GM23338 (cell line): ENCODE measurements around the gene SLC9A9. TPM values are rescaled to one million over a fixed set of nuclear protein-coding genes. Genes with fewer than 3 reads are reported as not detected.

Source experiments
- ATAC-seq: fragments of 200-7000 bp; cut with Tn5 transposase; 3 replicates; pipeline ENCODE4 v1.9.1; 2020
- DNase-seq: peaks from one replicate; pipeline ENCODE4 v3.0.0-alpha.2; 2015; ENCODE audit warnings: low spot score
- H2AFZ ChIP-seq: fragments of 200-600 bp; sonication (generic); 2 replicates; pipeline ENCODE4 v1.8.0; 2016; ENCODE audit warnings: antibody characterized with exemption, mild to moderate bottlenecking, moderate library complexity
- H3F3A ChIP-seq: fragments of 200-600 bp; sonication (generic); replicated peaks from 2 replicates; pipeline ENCODE4 v1.8.0; 2017; ENCODE audit warnings: antibody characterized with exemption, mixed run types, low read depth
- H3K27ac ChIP-seq: fragments of 200-600 bp; sonication (generic); 2 replicates; pipeline ENCODE4 v1.6.1; 2016; ENCODE audit warnings: low read depth
- H3K27me3 ChIP-seq: fragments of 200-600 bp; sonication (generic); 2 replicates; pipeline ENCODE4 v1.8.0; 2016; ENCODE audit warnings: mild to moderate bottlenecking, mixed run types, moderate library complexity; ENCODE audit not compliant: insufficient read depth
- H3K36me3 ChIP-seq: fragments of 200-600 bp; sonication (generic); 2 replicates; pipeline ENCODE4 v1.8.0; 2016; ENCODE audit warnings: mild to moderate bottlenecking; ENCODE audit not compliant: insufficient read depth
- H3K4me1 ChIP-seq: fragments of 200-600 bp; sonication (generic); 2 replicates; pipeline ENCODE4 v1.8.0; 2016; ENCODE audit warnings: mild to moderate bottlenecking, moderate library complexity; ENCODE audit not compliant: insufficient read depth
- H3K4me2 ChIP-seq: fragments of 200-600 bp; sonication (generic); 2 replicates; pipeline ENCODE4 v1.7.1; 2017; ENCODE audit warnings: mixed run types
- H3K4me3 ChIP-seq: fragments of 200-600 bp; sonication (generic); 2 replicates; pipeline ENCODE4 v1.6.1; 2016; ENCODE audit warnings: mixed run types
- H3K79me2 ChIP-seq: fragments of 200-600 bp; sonication (generic); replicated peaks from 2 replicates; pipeline ENCODE4 v1.8.0; 2017; ENCODE audit warnings: mild to moderate bottlenecking; ENCODE audit not compliant: insufficient read depth
- H3K9me2 ChIP-seq: fragments of 200-600 bp; sonication (generic); 2 replicates; pipeline ENCODE4 v1.8.0; 2017; ENCODE audit not compliant: insufficient read depth
- H4K20me1 ChIP-seq: fragments of 200-600 bp; sonication (generic); replicated peaks from 2 replicates; pipeline ENCODE4 v1.8.0; 2017; ENCODE audit warnings: mild to moderate bottlenecking; ENCODE audit not compliant: insufficient read depth
- H3K27ac Mint-ChIP-seq: 2 replicates; pipeline ENCODE4 v1.8.0; 2020; ENCODE audit warnings: inconsistent platforms, mild to moderate bottlenecking, moderate library complexity, mixed read lengths
- H3K27me3 Mint-ChIP-seq: 3 replicates; pipeline ENCODE4 v1.8.0; 2022; ENCODE audit warnings: low read depth, mild to moderate bottlenecking, moderate library complexity, mixed read lengths, inconsistent platforms; ENCODE audit not compliant: insufficient read depth, poor library complexity
- H3K36me3 Mint-ChIP-seq: 3 replicates; pipeline ENCODE4 v1.8.0; 2021; ENCODE audit warnings: low read depth, mild to moderate bottlenecking, inconsistent platforms, moderate library complexity, mixed read lengths
- H3K4me1 Mint-ChIP-seq: 3 replicates; pipeline ENCODE4 v1.8.0; 2020; ENCODE audit warnings: mild to moderate bottlenecking, inconsistent platforms, mixed read lengths
- H3K4me3 Mint-ChIP-seq: 3 replicates; pipeline ENCODE4 v1.8.0; 2021; ENCODE audit warnings: moderate library complexity, mild to moderate bottlenecking, inconsistent platforms, mixed read lengths
- H3K9me3 Mint-ChIP-seq: 3 replicates; pipeline ENCODE4 v1.8.0; 2020; ENCODE audit warnings: moderate library complexity, mild to moderate bottlenecking, inconsistent platforms, mixed read lengths
- EZH2 ChIP-seq: fragments of 200-600 bp; sonication (generic); IDR thresholded peaks from one replicate; pipeline ENCODE4 v1.8.0; 2017; ENCODE audit warnings: antibody characterized with exemption, mild to moderate bottlenecking, low read depth; ENCODE audit not compliant: unreplicated experiment
- NANOG ChIP-seq: IDR thresholded peaks from 2 replicates; pipeline ENCODE4 v1.6.1; 2016; ENCODE audit warnings: antibody characterized with exemption, borderline replicate concordance
- POLR2AphosphoS5 ChIP-seq: IDR thresholded peaks from 2 replicates; pipeline ENCODE4 v1.6.1; 2016; ENCODE audit warnings: antibody characterized with exemption, low read depth
- STAT1 ChIP-seq: IDR thresholded peaks from one replicate; pipeline ENCODE4 v1.6.1; 2016; ENCODE audit warnings: antibody characterized with exemption; ENCODE audit not compliant: unreplicated experiment
- ZNF331 ChIP-seq: fragments of 250-450 bp; sonication (Bioruptor Pico); IDR thresholded peaks from 2 replicates; pipeline ENCODE4 v1.5.0; 2020; ENCODE audit warnings: low read depth, mild to moderate bottlenecking, moderate library complexity
- polyA plus RNA-seq: library from polyadenylated mRNA; unstranded; fragments of >200 nt; fragmentation: Nextera tagmentation; extraction: Ambion mirVana; gene quantifications from 2 replicates; pipeline ENCODE4 v1.2.1, GENCODE V29; 2016
- total RNA-seq: library from RNA; depleted of rRNA; stranded (reverse); fragments of >200 nt; shearing (Covaris generic); gene quantifications from 2 replicates; pipeline ENCODE4 v1.2.3, GENCODE V29; 2014
- TF ChIP-seq, protein P1 (sequence below): fragments of 250-450 bp; sonication (Bioruptor Pico); IDR thresholded peaks from 2 replicates; pipeline ENCODE4 v1.5.0; 2020; ENCODE audit warnings: mild to moderate bottlenecking, moderate library complexity
- TF ChIP-seq, protein P2 (sequence below), 2 experiments: fragments of 200-600 bp in 1 of 2; sonication (generic) in 1 of 2; conservative IDR thresholded peaks; 2 replicates each; pipeline versions ENCODE4 v1.5.1 to v1.6.1; 2016 to 2017; ENCODE audit warnings: antibody characterized with exemption in 2 of 2, low read depth in 2 of 2, mild to moderate bottlenecking in 2 of 2, moderate library complexity in 1 of 2

Gene SLC9A9
- total and polyA plus RNA-seq, 2 experiments from 2014 or later = 1.3 to 1.6 TPM

DNA sequence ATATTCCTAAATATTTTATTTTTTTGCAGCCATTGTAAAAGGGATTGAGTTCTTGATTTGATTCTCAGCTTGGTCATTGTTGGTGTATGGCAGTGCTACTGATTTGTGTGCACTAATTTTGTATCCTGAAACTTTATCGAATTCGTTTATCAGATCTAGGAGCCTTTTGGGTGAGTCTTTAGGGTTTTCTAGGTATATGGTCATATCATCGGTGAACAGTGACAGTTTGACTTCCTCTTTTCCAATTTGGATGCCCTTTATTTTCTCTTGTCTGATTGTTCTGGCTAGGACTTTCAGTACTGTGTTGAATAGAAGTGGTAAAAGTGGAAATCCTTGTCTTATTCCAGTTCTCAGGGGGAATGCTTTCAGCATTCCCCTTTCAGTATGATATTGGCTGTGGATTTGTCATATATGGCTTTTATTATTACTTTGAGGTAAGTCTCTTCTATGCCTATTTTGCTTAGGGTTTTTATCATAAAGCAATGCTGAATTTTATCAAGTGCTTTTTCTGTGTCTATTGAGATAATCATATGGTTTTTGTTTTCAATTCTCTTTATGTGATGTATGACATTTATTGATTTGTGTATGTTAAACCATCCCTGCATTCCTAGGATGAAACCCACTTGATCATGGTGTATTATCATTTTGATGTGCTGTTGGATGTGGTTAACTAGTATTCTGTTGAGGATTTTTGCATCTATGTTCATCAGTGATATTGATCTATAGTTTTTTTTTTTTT is 11.4 kb upstream of the SLC9A9 start (continued):
- TF ChIP-seq, protein P1, sequence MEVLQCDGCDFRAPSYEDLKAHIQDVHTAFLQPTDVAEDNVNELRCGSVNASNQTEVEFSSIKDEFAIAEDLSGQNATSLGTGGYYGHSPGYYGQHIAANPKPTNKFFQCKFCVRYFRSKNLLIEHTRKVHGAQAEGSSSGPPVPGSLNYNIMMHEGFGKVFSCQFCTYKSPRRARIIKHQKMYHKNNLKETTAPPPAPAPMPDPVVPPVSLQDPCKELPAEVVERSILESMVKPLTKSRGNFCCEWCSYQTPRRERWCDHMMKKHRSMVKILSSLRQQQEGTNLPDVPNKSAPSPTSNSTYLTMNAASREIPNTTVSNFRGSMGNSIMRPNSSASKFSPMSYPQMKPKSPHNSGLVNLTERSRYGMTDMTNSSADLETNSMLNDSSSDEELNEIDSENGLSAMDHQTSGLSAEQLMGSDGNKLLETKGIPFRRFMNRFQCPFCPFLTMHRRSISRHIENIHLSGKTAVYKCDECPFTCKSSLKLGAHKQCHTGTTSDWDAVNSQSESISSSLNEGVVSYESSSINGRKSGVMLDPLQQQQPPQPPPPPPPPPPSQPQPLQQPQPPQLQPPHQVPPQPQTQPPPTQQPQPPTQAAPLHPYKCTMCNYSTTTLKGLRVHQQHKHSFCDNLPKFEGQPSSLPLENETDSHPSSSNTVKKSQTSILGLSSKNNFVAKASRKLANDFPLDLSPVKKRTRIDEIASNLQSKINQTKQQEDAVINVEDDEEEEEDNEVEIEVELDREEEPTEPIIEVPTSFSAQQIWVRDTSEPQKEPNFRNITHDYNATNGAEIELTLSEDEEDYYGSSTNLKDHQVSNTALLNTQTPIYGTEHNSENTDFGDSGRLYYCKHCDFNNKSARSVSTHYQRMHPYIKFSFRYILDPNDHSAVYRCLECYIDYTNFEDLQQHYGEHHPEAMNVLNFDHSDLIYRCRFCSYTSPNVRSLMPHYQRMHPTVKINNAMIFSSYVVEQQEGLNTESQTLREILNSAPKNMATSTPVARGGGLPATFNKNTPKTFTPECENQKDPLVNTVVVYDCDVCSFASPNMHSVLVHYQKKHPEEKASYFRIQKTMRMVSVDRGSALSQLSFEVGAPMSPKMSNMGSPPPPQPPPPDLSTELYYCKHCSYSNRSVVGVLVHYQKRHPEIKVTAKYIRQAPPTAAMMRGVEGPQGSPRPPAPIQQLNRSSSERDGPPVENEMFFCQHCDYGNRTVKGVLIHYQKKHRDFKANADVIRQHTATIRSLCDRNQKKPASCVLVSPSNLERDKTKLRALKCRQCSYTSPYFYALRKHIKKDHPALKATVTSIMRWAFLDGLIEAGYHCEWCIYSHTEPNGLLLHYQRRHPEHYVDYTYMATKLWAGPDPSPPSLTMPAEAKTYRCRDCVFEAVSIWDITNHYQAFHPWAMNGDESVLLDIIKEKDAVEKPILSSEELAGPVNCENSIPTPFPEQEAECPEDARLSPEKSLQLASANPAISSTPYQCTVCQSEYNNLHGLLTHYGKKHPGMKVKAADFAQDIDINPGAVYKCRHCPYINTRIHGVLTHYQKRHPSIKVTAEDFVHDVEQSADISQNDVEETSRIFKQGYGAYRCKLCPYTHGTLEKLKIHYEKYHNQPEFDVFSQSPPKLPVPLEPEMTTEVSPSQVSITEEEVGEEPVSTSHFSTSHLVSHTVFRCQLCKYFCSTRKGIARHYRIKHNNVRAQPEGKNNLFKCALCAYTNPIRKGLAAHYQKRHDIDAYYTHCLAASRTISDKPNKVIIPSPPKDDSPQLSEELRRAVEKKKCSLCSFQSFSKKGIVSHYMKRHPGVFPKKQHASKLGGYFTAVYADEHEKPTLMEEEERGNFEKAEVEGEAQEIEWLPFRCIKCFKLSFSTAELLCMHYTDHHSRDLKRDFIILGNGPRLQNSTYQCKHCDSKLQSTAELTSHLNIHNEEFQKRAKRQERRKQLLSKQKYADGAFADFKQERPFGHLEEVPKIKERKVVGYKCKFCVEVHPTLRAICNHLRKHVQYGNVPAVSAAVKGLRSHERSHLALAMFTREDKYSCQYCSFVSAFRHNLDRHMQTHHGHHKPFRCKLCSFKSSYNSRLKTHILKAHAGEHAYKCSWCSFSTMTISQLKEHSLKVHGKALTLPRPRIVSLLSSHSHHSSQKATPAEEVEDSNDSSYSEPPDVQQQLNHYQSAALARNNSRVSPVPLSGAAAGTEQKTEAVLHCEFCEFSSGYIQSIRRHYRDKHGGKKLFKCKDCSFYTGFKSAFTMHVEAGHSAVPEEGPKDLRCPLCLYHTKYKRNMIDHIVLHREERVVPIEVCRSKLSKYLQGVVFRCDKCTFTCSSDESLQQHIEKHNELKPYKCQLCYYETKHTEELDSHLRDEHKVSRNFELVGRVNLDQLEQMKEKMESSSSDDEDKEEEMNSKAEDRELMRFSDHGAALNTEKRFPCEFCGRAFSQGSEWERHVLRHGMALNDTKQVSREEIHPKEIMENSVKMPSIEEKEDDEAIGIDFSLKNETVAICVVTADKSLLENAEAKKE (CRISPR knock-in tag) = no peak
- TF ChIP-seq, protein P2, sequence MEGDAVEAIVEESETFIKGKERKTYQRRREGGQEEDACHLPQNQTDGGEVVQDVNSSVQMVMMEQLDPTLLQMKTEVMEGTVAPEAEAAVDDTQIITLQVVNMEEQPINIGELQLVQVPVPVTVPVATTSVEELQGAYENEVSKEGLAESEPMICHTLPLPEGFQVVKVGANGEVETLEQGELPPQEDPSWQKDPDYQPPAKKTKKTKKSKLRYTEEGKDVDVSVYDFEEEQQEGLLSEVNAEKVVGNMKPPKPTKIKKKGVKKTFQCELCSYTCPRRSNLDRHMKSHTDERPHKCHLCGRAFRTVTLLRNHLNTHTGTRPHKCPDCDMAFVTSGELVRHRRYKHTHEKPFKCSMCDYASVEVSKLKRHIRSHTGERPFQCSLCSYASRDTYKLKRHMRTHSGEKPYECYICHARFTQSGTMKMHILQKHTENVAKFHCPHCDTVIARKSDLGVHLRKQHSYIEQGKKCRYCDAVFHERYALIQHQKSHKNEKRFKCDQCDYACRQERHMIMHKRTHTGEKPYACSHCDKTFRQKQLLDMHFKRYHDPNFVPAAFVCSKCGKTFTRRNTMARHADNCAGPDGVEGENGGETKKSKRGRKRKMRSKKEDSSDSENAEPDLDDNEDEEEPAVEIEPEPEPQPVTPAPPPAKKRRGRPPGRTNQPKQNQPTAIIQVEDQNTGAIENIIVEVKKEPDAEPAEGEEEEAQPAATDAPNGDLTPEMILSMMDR (conservative IDR thresholded peaks at IDR 0.05; ENCODE audit: low read depth in 2 of 2) = no peak
- TF ChIP-seq EZH2 = no peak
- no peak for TF ChIP-seq ZNF331 (CRISPR knock-in tag)
- no peak for TF ChIP-seq STAT1

DNA sequence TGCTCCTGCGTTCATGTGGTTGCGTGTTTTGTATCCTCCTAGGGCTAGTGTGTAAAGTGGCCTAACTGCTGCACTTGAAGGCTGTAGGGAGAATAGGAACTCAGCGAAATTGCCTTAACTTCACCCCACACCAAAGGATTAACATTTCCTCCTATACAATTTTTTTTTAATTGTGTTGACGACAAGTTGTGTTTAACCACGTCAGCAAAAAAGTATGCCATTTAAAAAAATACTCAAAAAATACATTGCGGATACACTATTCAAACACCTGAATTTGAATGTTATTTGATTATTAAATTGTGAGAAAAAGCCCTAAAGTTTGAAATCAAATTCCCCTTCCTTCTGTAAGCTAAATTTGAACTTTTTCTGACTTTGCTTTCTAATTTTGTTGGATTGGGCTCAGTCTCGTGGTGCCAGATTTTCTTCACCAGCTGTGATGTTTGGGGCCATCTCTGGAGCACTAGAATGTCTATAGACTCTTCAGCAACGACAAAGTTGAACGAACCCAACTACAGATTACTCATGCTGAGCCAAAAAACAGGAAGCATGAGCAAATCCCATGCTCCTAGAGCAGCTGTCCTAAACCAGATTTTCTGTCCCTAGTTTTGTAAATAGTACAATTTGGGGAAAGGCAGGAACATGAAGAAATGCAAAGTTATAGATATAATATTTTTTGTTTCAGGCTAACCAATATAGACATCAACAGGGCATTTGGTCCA is 8.1 kb upstream of the SLC9A9 start:
- H3K27me3 ChIP-seq = no peaks in the 10 kb centered on the region
- no peaks in the 10 kb centered on the region for H3K79me2 ChIP-seq
- H3K27ac ChIP-seq = no peak overlapping the region
- H3K4me3 ChIP-seq = no peak overlapping the region
- Mint-ChIP-seq H3K9me3 (no peaks in the 10 kb centered on the region; the same call in 2 of the 3 replicates), H3K4me1 (no peaks in the 10 kb centered on the region), H3K27ac (no peak overlapping the region), H3K36me3 (no peaks in the 10 kb centered on the region), H3K27me3 (peaks cover 3% of the 10 kb centered on the region), H3K4me3 (no peak overlapping the region)
- H4K20me1 ChIP-seq = no peaks in the 10 kb centered on the region
- no peaks in the 10 kb centered on the region for H3K4me1 ChIP-seq
- H3K9me2 ChIP-seq = peaks cover 7% of the 10 kb centered on the region; the same call in 1 of the 2 replicates
- ATAC-seq (no peak), DNase-seq (no peak)
- H3K36me3 ChIP-seq = no peaks in the 10 kb centered on the region
- no peaks in the 10 kb centered on the region for H3F3A ChIP-seq
- H3K4me2 ChIP-seq = no peak overlapping the region
- H2AFZ ChIP-seq = peak overlapping the region; percentile 79; the same call in 1 of the 2 replicates
- TF ChIP-seq, protein P2 (conservative IDR thresholded peaks at IDR 0.05; ENCODE audit: low read depth in 2 of 2) = no peak
- TF ChIP-seq POLR2AphosphoS5 (no peak), NANOG (no peak)
